ENCODE data around the gene DNAH14.

The DNAH14 gene

DNA sequence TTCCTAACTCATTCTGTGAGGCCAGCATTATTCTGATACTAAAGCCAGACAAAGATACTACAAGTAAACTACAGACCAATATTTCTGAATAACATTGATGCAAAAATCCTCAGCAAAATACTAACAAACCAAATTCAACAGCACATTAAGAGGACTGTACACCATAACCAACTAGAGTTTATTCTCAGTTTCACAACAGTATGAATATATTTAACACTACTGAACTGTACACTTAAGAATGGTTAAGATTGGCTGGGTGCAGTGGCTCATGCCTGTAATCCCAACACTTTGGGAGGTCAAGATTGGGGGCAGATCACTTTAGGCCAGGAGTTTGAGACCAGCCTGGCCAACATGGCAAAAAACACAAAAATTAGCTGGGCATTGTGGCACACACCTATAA, 421.4 kb downstream of the DNAH14 start:
- Histone ChIP-seq H3K27ac (no peak overlapping the region), H3K4me3 (no peak overlapping the region)
- TF ChIP-seq, protein P1, sequence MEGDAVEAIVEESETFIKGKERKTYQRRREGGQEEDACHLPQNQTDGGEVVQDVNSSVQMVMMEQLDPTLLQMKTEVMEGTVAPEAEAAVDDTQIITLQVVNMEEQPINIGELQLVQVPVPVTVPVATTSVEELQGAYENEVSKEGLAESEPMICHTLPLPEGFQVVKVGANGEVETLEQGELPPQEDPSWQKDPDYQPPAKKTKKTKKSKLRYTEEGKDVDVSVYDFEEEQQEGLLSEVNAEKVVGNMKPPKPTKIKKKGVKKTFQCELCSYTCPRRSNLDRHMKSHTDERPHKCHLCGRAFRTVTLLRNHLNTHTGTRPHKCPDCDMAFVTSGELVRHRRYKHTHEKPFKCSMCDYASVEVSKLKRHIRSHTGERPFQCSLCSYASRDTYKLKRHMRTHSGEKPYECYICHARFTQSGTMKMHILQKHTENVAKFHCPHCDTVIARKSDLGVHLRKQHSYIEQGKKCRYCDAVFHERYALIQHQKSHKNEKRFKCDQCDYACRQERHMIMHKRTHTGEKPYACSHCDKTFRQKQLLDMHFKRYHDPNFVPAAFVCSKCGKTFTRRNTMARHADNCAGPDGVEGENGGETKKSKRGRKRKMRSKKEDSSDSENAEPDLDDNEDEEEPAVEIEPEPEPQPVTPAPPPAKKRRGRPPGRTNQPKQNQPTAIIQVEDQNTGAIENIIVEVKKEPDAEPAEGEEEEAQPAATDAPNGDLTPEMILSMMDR (IDR thresholded peaks at IDR 0.05): no peak
- no peak for DNase-seq (ENCODE audit: low spot score)

DNA sequence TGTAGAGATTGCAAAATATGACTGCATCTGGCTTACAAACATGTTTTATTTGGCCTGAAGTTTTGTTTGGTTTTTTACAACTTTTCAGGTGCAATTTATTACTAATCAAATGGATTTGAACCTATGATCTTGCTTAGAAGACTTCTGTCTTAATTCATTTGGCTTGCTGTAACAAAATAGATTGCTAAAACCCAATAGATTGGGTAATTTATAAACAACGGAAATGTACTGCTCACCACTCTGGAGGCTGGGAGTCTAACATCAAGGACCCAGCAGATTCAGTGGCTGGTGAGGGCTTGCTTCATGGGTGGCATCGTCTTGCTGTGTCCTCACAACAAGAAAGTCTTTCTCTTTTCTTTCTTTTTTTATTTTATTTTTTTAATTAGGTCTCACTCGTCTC, 425.4 kb downstream of the DNAH14 start:
- Histone ChIP-seq H3K4me3 (no peak overlapping the region), H3K27ac (no peak overlapping the region)
- no peak for DNase-seq (ENCODE audit: low spot score)
- TF ChIP-seq, protein P1 (IDR thresholded peaks at IDR 0.05): no peak

DNA sequence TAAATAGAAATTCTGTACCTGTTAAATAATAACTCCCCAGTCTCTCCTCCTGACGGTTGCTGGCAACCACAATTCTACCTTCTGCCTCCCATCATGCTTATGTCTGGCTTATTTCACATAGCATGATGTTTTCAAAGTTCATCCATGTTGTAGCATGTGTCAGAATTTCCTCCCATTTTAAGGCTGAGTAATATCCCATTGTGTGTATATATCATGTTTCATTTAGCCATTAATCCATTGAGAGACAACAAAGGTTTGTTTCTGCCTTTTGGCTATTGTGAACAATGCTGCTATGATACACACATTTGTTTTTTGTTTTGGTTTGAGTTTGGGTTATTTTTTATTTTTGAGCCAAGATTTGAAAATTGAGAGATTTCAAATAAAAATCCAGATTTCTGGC, 426.4 kb downstream of the DNAH14 start:
- TF ChIP-seq, protein P1 (IDR thresholded peaks at IDR 0.05): no peak
- no peak overlapping the region for H3K4me3 ChIP-seq
- no peak overlapping the region for H3K27ac ChIP-seq
- no peak for DNase-seq (ENCODE audit: low spot score)

DNA sequence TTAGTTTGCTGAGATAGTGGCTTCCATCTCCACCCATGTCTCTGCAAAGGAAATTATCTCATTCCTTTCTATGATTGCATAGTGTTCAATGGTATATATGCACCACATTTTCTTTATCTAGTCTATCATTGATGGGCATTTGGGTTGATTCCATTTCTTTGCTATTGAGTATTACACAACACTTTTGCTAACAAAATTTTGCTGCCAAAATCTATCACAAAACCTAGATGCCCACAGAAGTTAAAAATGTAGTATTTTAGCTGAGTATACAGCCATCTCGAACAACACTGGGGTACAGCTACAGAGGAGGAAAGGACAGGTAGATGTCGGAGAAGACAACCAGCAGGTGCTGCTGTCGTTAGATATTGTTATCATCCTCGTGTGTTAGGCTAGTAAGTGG, 430.6 kb downstream of the DNAH14 start:
- no peak overlapping the region for H3K27ac ChIP-seq
- TF ChIP-seq, protein P1 (IDR thresholded peaks at IDR 0.05): no peak
- no peak for DNase-seq (ENCODE audit: low spot score)
- H3K4me3 ChIP-seq: no peak overlapping the region

DNA sequence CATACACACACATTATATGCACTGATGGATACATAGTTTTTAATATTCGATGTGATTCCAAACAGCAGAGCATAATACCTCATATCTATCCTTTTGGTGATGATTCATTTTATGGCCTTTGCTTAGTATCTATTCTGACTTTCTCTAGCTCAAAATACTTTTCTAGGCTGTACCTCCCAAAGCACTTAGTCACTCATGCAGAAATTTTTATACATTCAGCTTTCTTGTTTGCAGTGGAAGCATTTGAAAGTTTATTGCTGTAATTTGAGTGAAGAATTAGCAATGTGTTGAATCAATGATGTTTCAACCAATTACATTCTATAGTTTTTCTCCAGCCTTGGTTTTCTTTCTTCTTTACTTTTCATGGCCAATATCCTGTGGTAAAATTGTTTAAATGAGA, 431.7 kb downstream of the DNAH14 start:
- TF ChIP-seq, protein P1 (IDR thresholded peaks at IDR 0.05): no peak
- Histone ChIP-seq H3K27ac (no peak overlapping the region), H3K4me3 (no peak overlapping the region)
- no peak for DNase-seq (ENCODE audit: low spot score)

DNA sequence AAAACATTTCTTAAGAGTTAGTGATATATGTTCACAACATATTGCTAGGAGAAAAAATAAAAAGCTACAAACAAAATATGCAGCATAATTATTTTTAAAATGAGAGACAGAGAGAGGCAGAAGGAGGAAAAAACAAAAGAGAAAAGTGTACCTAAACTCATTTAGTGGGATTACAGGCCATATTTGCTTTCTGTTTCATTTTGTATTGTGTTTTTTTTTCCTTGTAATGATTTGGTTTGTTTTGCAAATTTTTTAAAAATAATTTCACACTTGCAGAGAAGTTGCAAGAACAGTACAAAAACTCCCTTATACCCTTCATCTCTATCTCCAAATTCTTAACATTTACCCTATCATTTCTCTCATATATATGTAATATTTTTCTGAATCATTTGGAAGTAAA, 433.3 kb downstream of the DNAH14 start:
- TF ChIP-seq, protein P1 (IDR thresholded peaks at IDR 0.05): no peak
- no peak for DNase-seq (ENCODE audit: low spot score)
- H3K4me3 ChIP-seq: no peak overlapping the region

DNA sequence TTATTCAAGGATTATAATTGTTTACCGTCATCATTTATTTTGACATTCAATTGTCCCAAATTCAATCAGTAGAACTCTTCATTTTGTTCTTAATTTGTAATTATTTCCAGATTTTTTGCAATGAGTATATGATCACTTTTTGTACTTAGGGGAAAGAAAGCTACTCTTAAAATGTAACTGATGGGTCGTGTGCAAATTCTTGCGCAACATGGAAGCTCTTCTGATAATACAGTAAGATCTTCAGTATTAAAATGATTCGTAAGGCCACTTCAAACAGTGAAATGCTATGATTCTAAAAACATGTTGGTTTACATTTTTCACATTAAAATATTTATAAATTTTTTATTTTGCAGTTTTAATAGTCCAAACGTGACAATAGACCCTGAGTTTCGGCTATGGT, 435.0 kb downstream of the DNAH14 start:
- no peak for DNase-seq (ENCODE audit: low spot score)
- Histone ChIP-seq H3K4me3 (no peak overlapping the region), H3K27ac (no peak overlapping the region)
- TF ChIP-seq, protein P1 (IDR thresholded peaks at IDR 0.05): no peak

More for the DNA sequence above, 433.3 kb downstream of the DNAH14 start:
- H3K27ac ChIP-seq: no peak overlapping the region
